ENCODE data around the gene MRPS18A. TPM values are rescaled to one million over a fixed set of nuclear protein-coding genes. Genes with fewer than 3 reads are reported as not detected.
"Not testable (repeated sequence)": the region's sequence is repeated elsewhere in the genome, so short reads cannot be mapped to it uniquely, and the experiment has no call there.

The MRPS18A gene
- total and polyA plus RNA-seq, 2 experiments from 2014 or later, result 46.1 to 71.1 TPM

- no peak for DNase-seq (ENCODE audit: low spot score)
- WGBS (ENCODE audit: low lambda C conversion rate, missing lambda C conversion rate), result 81% methylated on average over 8 of the region's 8 CpGs
Measured at GRCh38 chr6:43703512-43704429, 16.2 kb upstream of the MRPS18A start.

DNA sequence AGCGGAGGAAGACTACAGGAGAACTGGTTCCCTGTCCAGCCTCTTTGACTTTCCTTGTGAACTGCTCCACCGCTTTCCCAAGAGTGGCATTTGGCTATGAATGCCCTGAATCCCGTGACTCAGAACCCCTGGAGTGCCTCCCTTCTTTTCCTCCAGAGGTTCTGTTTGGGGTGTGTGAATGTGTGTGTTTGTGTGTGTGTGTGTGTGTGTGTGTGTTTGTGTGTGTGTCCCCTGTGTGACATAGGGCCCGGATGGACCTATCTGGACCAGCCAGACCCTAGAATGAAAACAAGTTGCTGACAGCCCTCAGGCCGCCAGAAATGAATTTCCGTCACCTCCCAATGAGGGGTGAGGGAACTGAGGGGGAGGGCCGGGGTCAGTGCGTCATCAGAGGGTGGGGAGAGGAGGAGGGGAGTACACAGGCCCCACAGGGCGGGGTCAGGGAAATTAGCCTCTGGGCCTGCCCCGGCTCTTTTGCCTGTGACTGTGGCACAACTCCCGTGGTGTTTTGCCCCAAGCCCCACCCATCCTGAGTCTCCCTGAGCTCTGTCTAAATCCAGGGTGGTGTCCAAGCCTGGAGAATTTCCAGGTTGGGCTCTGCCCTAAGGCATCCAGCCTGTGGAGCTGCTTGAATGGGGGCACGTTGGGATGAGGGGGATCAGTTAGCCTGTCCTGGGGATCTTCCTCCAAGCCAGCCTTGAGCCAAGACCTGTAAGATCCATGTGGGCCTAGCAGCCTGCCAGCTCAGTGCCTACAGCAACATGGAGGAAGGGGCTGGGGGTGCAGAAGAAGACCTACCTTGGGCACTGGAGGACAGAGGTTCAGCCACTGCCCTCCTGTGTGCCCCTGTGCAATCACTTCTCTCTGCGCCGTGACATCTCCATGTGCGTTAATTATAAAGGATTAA lies 15.2 kb upstream of the MRPS18A start:
- peak overlapping the region; percentile 89 for H3K27ac ChIP-seq
- H3K36me3 ChIP-seq (replicated peaks; ENCODE audit: insufficient read depth, low read depth), result no peaks in the 10 kb centered on the region
- no peaks in the 10 kb centered on the region for H3K9me3 ChIP-seq (ENCODE audit: low read depth)
- no peaks in the 10 kb centered on the region for H3K27me3 ChIP-seq
- peak; percentile 94 for DNase-seq (ENCODE audit: low spot score)
- TF ChIP-seq EZH2 (IDR thresholded peaks at IDR 0.05; ENCODE audit: borderline replicate concordance), result no peak
- no peak for TF ChIP-seq CTCF (IDR thresholded peaks at IDR 0.05; ENCODE audit: poor library complexity)
- TF ChIP-seq EZH2phosphoT487 (IDR thresholded peaks at IDR 0.05; ENCODE audit: low read depth, severe bottlenecking, unreplicated experiment), result no peak
- no peaks in the 10 kb centered on the region for H3K9me2 ChIP-seq (replicated peaks; ENCODE audit: insufficient read depth)
- H3K4me2 ChIP-seq, result peak overlapping the region; percentile 52
- no peak overlapping the region for H2AFZ ChIP-seq
- H4K20me1 ChIP-seq (ENCODE audit: insufficient read depth, poor library complexity, severe bottlenecking), result no peaks in the 10 kb centered on the region
- H3K4me1 ChIP-seq (ENCODE audit: insufficient read depth), result peaks cover 74% of the 10 kb centered on the region
- H3K79me2 ChIP-seq, result no peaks in the 10 kb centered on the region
- 33% methylated on average over 13 of the region's 15 CpGs for WGBS (ENCODE audit: low lambda C conversion rate, missing lambda C conversion rate)
- no peak overlapping the region for H3K4me3 ChIP-seq

More at GRCh38 chr6:43703512-43704429, 16.2 kb upstream of the MRPS18A start:
- H3K4me2 ChIP-seq, result no peak overlapping the region
- no peaks in the 10 kb centered on the region for H3K9me2 ChIP-seq (replicated peaks; ENCODE audit: insufficient read depth)
- no peaks in the 10 kb centered on the region for H3K9me3 ChIP-seq (ENCODE audit: low read depth)
- H3K4me1 ChIP-seq (ENCODE audit: insufficient read depth), result peaks cover 69% of the 10 kb centered on the region
- H4K20me1 ChIP-seq (ENCODE audit: insufficient read depth, poor library complexity, severe bottlenecking), result no peaks in the 10 kb centered on the region
- H3K4me3 ChIP-seq, result no peak overlapping the region
- peak overlapping the region; percentile 89 for H3K27ac ChIP-seq
- H2AFZ ChIP-seq, result no peak overlapping the region
- no peaks in the 10 kb centered on the region for H3K79me2 ChIP-seq
- TF ChIP-seq EZH2 (IDR thresholded peaks at IDR 0.05; ENCODE audit: borderline replicate concordance) (no peak), CTCF (IDR thresholded peaks at IDR 0.05; ENCODE audit: poor library complexity) (no peak), EZH2phosphoT487 (IDR thresholded peaks at IDR 0.05; ENCODE audit: low read depth, severe bottlenecking, unreplicated experiment) (no peak)
- H3K27me3 ChIP-seq, result no peaks in the 10 kb centered on the region
- no peaks in the 10 kb centered on the region for H3K36me3 ChIP-seq (replicated peaks; ENCODE audit: insufficient read depth, low read depth)

DNA sequence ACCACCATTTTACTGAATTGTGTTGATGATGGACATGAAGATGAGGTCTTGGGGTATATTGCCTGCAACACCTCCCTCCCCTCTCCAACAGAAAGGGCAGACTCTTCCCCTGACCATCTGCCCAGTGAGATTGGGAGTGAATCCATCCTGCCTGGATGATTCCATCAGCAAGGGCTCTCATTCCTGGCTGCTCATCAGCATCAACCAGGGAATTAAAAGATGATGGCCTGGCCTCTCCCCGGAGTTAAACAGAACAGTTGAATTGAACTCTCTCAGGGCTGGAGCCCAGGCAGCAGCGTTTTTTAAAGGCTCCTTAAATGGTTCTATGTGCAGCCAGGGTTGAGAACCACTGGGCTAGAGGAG lies 14.6 kb upstream of the MRPS18A start:
- no peak overlapping the region for H2AFZ ChIP-seq

DNA sequence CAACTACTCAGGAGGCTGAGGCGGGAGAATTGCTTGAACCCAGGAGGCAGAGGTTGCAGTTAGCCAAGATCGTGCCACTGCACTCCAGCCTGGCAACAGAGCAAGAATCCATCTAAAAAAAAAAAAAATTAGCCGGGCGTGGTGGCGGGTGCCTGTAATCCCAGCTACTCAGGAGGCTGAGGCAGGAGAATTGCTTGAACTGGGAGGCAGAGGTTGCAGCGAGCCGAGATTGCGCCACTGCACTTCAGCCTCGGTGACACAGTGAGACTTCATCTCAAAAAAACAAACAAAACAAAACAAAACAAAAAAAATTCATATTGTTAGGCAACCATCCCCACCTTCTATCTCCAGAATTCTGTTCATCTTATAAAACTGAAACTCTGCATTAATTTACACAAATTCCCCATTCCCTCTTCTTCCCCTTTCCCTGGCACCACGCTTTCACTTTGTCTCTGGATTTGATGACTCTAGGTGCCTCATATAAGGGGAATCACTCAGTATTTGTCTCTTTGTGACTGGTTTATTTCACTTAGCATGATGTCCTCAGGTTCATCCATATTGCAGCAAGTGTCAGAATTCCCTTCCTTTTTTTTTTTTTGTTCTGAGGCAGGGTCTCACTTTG lies 13.5 kb upstream of the MRPS18A start:
- not testable (repeated sequence) for H4K20me1 ChIP-seq (ENCODE audit: insufficient read depth, poor library complexity, severe bottlenecking); H3K36me3 ChIP-seq (replicated peaks; ENCODE audit: insufficient read depth, low read depth); H3K4me3 ChIP-seq; H2AFZ ChIP-seq; H3K9me3 ChIP-seq (ENCODE audit: low read depth); H3K9me2 ChIP-seq (replicated peaks; ENCODE audit: insufficient read depth); DNase-seq (ENCODE audit: low spot score); H3K79me2 ChIP-seq; H3K4me2 ChIP-seq; H3K27me3 ChIP-seq
- peak overlapping the region; percentile 93 for H3K27ac ChIP-seq
- peaks cover 60% of the 10 kb centered on the region for H3K4me1 ChIP-seq (ENCODE audit: insufficient read depth)
- 96% methylated on average over 9 of the region's 10 CpGs for WGBS (ENCODE audit: low lambda C conversion rate, missing lambda C conversion rate)

More for the DNA sequence above, 14.6 kb upstream of the MRPS18A start:
- Histone ChIP-seq H3K27ac (peak overlapping the region; percentile 89), H4K20me1 (ENCODE audit: insufficient read depth, poor library complexity, severe bottlenecking) (no peaks in the 10 kb centered on the region), H3K9me3 (ENCODE audit: low read depth) (no peaks in the 10 kb centered on the region), H3K79me2 (no peaks in the 10 kb centered on the region), H3K27me3 (no peaks in the 10 kb centered on the region), H3K9me2 (replicated peaks; ENCODE audit: insufficient read depth) (no peaks in the 10 kb centered on the region), H3K4me1 (ENCODE audit: insufficient read depth) (peaks cover 70% of the 10 kb centered on the region), H3K4me2 (peak overlapping the region; percentile 52), H3K4me3 (no peak overlapping the region), H3K36me3 (replicated peaks; ENCODE audit: insufficient read depth, low read depth) (no peaks in the 10 kb centered on the region)
- 13% methylated on average over 2 of the region's 2 CpGs for WGBS (ENCODE audit: low lambda C conversion rate, missing lambda C conversion rate)
- TF ChIP-seq CTCF (IDR thresholded peaks at IDR 0.05; ENCODE audit: poor library complexity) (no peak), EZH2phosphoT487 (IDR thresholded peaks at IDR 0.05; ENCODE audit: low read depth, severe bottlenecking, unreplicated experiment) (no peak), EZH2 (IDR thresholded peaks at IDR 0.05; ENCODE audit: borderline replicate concordance) (no peak)
- no peak for DNase-seq (ENCODE audit: low spot score)
